ENCODE results near the gene DDX39B.

The DDX39B gene

GRCh38 chr6:31541059-31541657 is 645 bp downstream of the DDX39B start:
- H3K27ac ChIP-seq, result peak overlapping the region; percentile 94
- no peak for TF ChIP-seq CTCF (conservative IDR thresholded peaks at IDR 0.05)

- peak overlapping the region; percentile 94 for H3K27ac ChIP-seq
These were observed 1.2 kb downstream of the DDX39B start for GRCh38 chr6:31540640-31541039.

GRCh38 chr6:31538805-31539400 is 2.9 kb downstream of the DDX39B start:
- peak overlapping the region; percentile 94; the same call in 1 of the 2 replicates for H3K27ac ChIP-seq
- no peak for TF ChIP-seq CTCF (conservative IDR thresholded peaks at IDR 0.05)

More at GRCh38 chr6:31540640-31541039, 1.2 kb downstream of the DDX39B start:
- no peak for TF ChIP-seq CTCF (conservative IDR thresholded peaks at IDR 0.05)

GRCh38 chr6:31535538-31536324 is 6.1 kb downstream of the DDX39B start:
- no peak for TF ChIP-seq CTCF (conservative IDR thresholded peaks at IDR 0.05)
- no peak overlapping the region for H3K27ac ChIP-seq

GRCh38 chr6:31534521-31535040 is 7.2 kb downstream of the DDX39B start:
- H3K27ac ChIP-seq, result no peak overlapping the region
- no peak for TF ChIP-seq CTCF (conservative IDR thresholded peaks at IDR 0.05)

GRCh38 chr6:31534011-31534410 is 7.8 kb downstream of the DDX39B start:
- TF ChIP-seq CTCF (conservative IDR thresholded peaks at IDR 0.05), result no peak
- no peak overlapping the region for H3K27ac ChIP-seq

- H3K27ac ChIP-seq, result no peak overlapping the region
These were observed 8.4 kb downstream of the DDX39B start for GRCh38 chr6:31533455-31533841.

More at GRCh38 chr6:31533455-31533841, 8.4 kb downstream of the DDX39B start:
- no peak for TF ChIP-seq CTCF (conservative IDR thresholded peaks at IDR 0.05)

All from VCaP (cell line).